Mesenchymal stem cell (in vitro differentiated cells and primary cell): Measurements from ENCODE around the gene SHISA4.

Source experiments
- DNase-seq: peaks from one replicate; pipeline ENCODE4 v3.0.0-alpha.2; 2013
- H2AFZ ChIP-seq: one replicate; pipeline ENCODE4 v1.6.1; 2013; ENCODE audit warnings: low read depth, mild to moderate bottlenecking, control low read depth, inconsistent platforms, low read length, moderate library complexity
- H2AK5ac ChIP-seq: 2 replicates; pipeline ENCODE4 v1.6.1; 2013; ENCODE audit warnings: low read length, moderate library complexity, mild to moderate bottlenecking, inconsistent platforms; ENCODE audit not compliant: severe bottlenecking
- H2BK120ac ChIP-seq: one replicate; pipeline ENCODE4 v1.6.1; 2013; ENCODE audit warnings: low read depth, mild to moderate bottlenecking, inconsistent platforms, low read length, moderate library complexity
- H2BK12ac ChIP-seq, 2 experiments: one replicate each; pipeline ENCODE4 v1.6.1; 2013; ENCODE audit warnings: inconsistent platforms in 2 of 2, low read length in 2 of 2, mild to moderate bottlenecking in 2 of 2, moderate library complexity in 2 of 2, control low read depth in 1 of 2
- H2BK15ac ChIP-seq: one replicate; pipeline ENCODE4 v1.6.1; 2013; ENCODE audit warnings: mild to moderate bottlenecking, low read depth, inconsistent platforms; ENCODE audit not compliant: poor library complexity, severe bottlenecking
- H2BK5ac ChIP-seq: 2 replicates; pipeline ENCODE4 v1.6.1; 2013; ENCODE audit warnings: low read depth, mild to moderate bottlenecking, low read length, control low read depth, inconsistent platforms; ENCODE audit not compliant: poor library complexity, severe bottlenecking
- H3K14ac ChIP-seq, 2 experiments: one replicate each; pipeline ENCODE4 v1.6.1; 2013; ENCODE audit warnings: inconsistent platforms in 2 of 2, low read length in 2 of 2, control low read depth in 1 of 2, mild to moderate bottlenecking in 1 of 2, moderate library complexity in 1 of 2
- H3K18ac ChIP-seq, 2 experiments: one replicate each; pipeline ENCODE4 v1.6.1; 2013; ENCODE audit warnings: inconsistent platforms in 2 of 2, low read length in 2 of 2, control low read depth in 1 of 2, low read depth in 1 of 2, mild to moderate bottlenecking in 1 of 2
- H3K23ac ChIP-seq, 2 experiments: one replicate each; pipeline ENCODE4 v1.6.1; 2013; ENCODE audit warnings: inconsistent platforms in 2 of 2, low read length in 2 of 2, mild to moderate bottlenecking in 2 of 2, moderate library complexity in 2 of 2, control low read depth in 1 of 2
- H3K27ac ChIP-seq: 2 replicates; pipeline ENCODE4 v1.5.1; 2013; ENCODE audit warnings: mild to moderate bottlenecking, moderate library complexity, low read length, control low read depth, inconsistent platforms; ENCODE audit not compliant: poor library complexity, severe bottlenecking
- H3K27me3 ChIP-seq, 2 experiments: 2 replicates each; pipeline versions ENCODE4 v1.6.1 to v1.7.0; 2013; ENCODE audit warnings: low read length in 2 of 2, mild to moderate bottlenecking in 2 of 2, moderate library complexity in 2 of 2, control low read depth in 1 of 2, inconsistent platforms in 1 of 2; ENCODE audit not compliant: control insufficient read depth in 1 of 2, insufficient read depth in 1 of 2
- H3K36me3 ChIP-seq, 2 experiments: 2 replicates each; pipeline versions ENCODE4 v1.6.1 to v1.7.0; 2013; ENCODE audit warnings: low read length in 2 of 2, control low read depth in 1 of 2, inconsistent platforms in 1 of 2, low read depth in 1 of 2, mild to moderate bottlenecking in 1 of 2; ENCODE audit not compliant: insufficient read depth in 2 of 2, control insufficient read depth in 1 of 2
- H3K4ac ChIP-seq, 2 experiments: one replicate each; pipeline ENCODE4 v1.6.1; 2013; ENCODE audit warnings: inconsistent platforms in 2 of 2, low read length in 2 of 2, mild to moderate bottlenecking in 2 of 2, moderate library complexity in 2 of 2, control low read depth in 1 of 2, low read depth in 1 of 2
- H3K4me1 ChIP-seq: 2 replicates; pipeline ENCODE4 v1.6.1; 2013; ENCODE audit warnings: low read depth, low read length, control low read depth; ENCODE audit not compliant: control insufficient read depth, insufficient read depth
- H3K4me2 ChIP-seq: 2 replicates; pipeline ENCODE4 v1.6.1; 2013; ENCODE audit warnings: low read length, mild to moderate bottlenecking, inconsistent platforms; ENCODE audit not compliant: poor library complexity, severe bottlenecking
- H3K4me3 ChIP-seq, 2 experiments: 2 replicates each; pipeline versions ENCODE4 v1.5.1 to v1.7.0; 2013; ENCODE audit warnings: low read length in 2 of 2, mild to moderate bottlenecking in 2 of 2, control low read depth in 1 of 2, low read depth in 1 of 2; ENCODE audit not compliant: insufficient read depth in 1 of 2
- H3K79me1 ChIP-seq: replicated peaks from 2 replicates; pipeline ENCODE4 v1.6.1; 2013; ENCODE audit warnings: mild to moderate bottlenecking, control low read depth, low read length, inconsistent platforms; ENCODE audit not compliant: poor library complexity, severe bottlenecking
- H3K9ac ChIP-seq: 2 replicates; pipeline ENCODE4 v1.7.0; 2013; ENCODE audit warnings: mild to moderate bottlenecking, low read length, moderate library complexity
- H3K9me3 ChIP-seq: 2 replicates; pipeline ENCODE4 v1.7.0; 2013; ENCODE audit warnings: mild to moderate bottlenecking, low read length; ENCODE audit not compliant: control insufficient read depth
- H4K8ac ChIP-seq: one replicate; pipeline ENCODE4 v1.6.1; 2013; ENCODE audit warnings: inconsistent platforms, mild to moderate bottlenecking, low read length, moderate library complexity
- H4K91ac ChIP-seq: one replicate; pipeline ENCODE4 v1.6.1; 2013; ENCODE audit warnings: mild to moderate bottlenecking, low read length, inconsistent platforms
- WGBS: methylation state at CpG from one replicate; pipeline ENCODE4 v1.1.7; 2013; ENCODE audit warnings: mixed read lengths; 5-methylcytosine and 5-hydroxymethylcytosine counted together

The SHISA4 gene

DNA sequence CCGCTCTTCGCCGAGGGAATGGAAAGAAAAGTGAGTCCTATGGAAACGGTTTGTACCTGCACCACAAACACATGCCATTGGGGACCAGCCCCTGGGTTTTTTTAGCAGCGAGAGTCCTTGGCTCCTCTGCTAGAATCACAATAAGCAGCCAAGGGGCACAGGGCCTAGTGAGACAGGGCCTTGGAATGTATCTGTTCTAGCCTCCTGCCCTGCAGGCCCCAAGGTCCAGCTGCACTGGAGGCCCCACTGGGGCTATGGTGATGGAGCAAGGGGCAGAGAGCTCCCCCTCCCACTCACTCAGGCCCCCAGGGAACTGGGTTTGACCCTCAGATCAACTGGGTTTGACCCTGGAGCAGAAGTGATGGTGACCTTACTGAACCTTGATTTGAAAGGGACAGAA, 14.4 kb downstream of the SHISA4 start:
- no peaks in the 10 kb centered on the region for H3K9me3 ChIP-seq
- no peaks in the 10 kb centered on the region for H3K79me1 ChIP-seq
- peaks cover 24% of the 10 kb centered on the region for H3K4me1 ChIP-seq
- peak overlapping the region in 1 of 2 experiments; percentile 78 for H3K18ac ChIP-seq
- H2BK12ac ChIP-seq, result peak overlapping the region; percentile 49 to 94
- H3K9ac ChIP-seq, result peak overlapping the region; percentile 64
- H3K23ac ChIP-seq, result no peak overlapping the region
- H2BK15ac ChIP-seq, result no peak overlapping the region
- no peak overlapping the region for H3K4me2 ChIP-seq
- peak; percentile 54 for DNase-seq
- H3K4me3 ChIP-seq, result no peak overlapping the region
- H4K8ac ChIP-seq, result peak overlapping the region; percentile 66
- H3K14ac ChIP-seq, result no peak overlapping the region
- H4K91ac ChIP-seq, result peak overlapping the region; percentile 18
- 70% methylated on average over 5 of the region's 5 CpGs for WGBS
- H2BK120ac ChIP-seq, result peak overlapping the region; percentile 87
- H2AFZ ChIP-seq, result no peak overlapping the region
- H2BK5ac ChIP-seq, result no peak overlapping the region
- peak overlapping the region; percentile 95 for H2AK5ac ChIP-seq
- peak overlapping the region in 1 of 2 experiments; percentile 85 for H3K4ac ChIP-seq
- peak overlapping the region; percentile 48 for H3K27ac ChIP-seq
- peaks cover 0 to 14% of the 10 kb centered on the region in 2 experiments for H3K36me3 ChIP-seq
- no peaks in the 10 kb centered on the region for H3K27me3 ChIP-seq

DNA sequence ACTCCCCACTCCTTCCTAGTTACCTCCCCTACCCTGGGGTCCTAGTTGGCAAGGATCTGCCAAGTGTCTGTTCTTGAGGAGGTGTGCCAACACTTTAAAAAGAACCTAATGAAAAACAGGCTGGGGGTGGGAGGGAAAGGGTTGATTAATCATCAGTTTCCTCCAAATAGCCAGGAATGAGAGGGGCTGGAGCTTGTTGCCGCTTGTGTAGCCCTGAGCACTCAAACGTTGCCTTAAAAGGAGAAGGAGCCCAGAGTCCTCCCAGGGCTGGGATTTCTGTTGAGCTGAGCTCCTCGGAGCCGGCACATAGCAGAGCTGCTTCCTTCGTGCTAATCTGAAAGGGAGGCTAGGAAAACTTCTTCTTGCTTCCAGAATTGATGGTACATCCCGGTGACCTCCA, 15.9 kb downstream of the SHISA4 start:
- Histone ChIP-seq H3K23ac (no peak overlapping the region), H2BK5ac (no peak overlapping the region), H3K18ac (peak overlapping the region; percentile 16 to 91), H2BK120ac (peak overlapping the region; percentile 89), H3K79me1 (no peaks in the 10 kb centered on the region), H3K27ac (peak overlapping the region; percentile 86), H3K4me2 (no peak overlapping the region), H4K91ac (peak overlapping the region; percentile 96), H3K4me1 (peaks cover 24% of the 10 kb centered on the region), H2AK5ac (peak overlapping the region; percentile 88), H4K8ac (peak overlapping the region; percentile 50), H3K14ac (no peak overlapping the region), H3K36me3 (peaks cover 0 to 4% of the 10 kb centered on the region in 2 experiments), H3K4ac (peak overlapping the region in 1 of 2 experiments; percentile 8), H3K9me3 (no peaks in the 10 kb centered on the region), H2AFZ (no peak overlapping the region), H2BK12ac (peak overlapping the region; percentile 11 to 79), H3K27me3 (no peaks in the 10 kb centered on the region), H3K9ac (peak overlapping the region; percentile 83), H2BK15ac (peak overlapping the region; percentile 68), H3K4me3 (peak overlapping the region in 1 of 2 experiments; percentile 31)
- DNase-seq, result peak; percentile 86
- 0% methylated on average over 6 of the region's 6 CpGs for WGBS

DNA sequence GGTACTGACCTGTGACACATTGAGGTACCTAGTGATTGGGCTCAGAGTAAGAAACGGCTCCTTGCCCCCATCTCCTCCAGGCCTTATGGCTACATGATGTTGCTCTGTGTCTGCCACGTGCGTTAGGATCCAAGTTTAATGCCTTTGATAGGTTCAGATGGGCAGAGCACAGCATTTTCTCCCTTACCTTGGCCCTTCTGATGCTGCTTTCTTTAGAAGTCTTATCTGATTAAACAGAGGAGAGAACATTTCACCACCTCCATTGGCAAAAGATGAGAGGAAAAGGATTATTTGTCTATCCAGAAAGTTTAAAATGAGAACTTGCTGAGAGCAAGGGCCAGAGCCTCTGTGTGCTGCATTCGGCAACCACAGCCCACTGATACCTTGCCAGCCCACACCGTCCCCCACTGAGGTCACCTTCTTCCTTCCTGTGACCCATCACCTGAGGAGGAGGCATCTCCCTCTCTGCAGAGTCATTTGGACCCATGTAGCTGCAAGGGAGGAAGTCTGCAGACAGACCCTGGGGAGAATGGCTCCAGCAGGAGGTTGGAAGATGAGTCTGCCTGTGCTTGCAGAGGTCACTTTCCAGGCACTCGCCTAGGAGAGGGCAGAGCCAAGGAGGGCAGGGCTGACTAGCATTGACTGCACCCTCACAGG, 16.7 kb downstream of the SHISA4 start:
- H2BK120ac ChIP-seq, result no peak overlapping the region
- 77% methylated on average over 5 of the region's 6 CpGs for WGBS

DNA sequence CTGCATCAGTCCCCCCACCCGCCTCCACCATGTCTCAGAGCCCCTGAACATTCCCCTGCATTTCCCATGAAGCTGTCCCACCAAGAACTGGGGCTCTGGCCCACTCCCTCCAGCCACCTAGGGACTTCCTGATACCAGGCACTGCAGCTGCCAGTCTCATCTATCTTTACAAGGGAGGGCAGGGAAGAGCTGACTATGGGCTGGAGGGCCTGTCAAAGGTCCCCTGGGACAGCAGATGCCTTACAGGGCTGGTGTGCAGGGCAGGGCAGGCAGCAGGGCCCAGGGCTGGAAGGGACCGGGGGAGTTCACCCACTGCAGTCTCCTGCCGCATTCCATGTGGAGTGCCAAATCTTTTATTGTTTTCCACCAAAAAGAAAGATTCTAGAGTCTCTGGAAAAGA, 17.6 kb downstream of the SHISA4 start:
- peak overlapping the region; percentile 23 to 74 for H3K18ac ChIP-seq
- H3K4me3 ChIP-seq, result no peak overlapping the region
- H4K8ac ChIP-seq, result peak overlapping the region; percentile 35
- H3K79me1 ChIP-seq, result no peaks in the 10 kb centered on the region
- peak overlapping the region; percentile 65 to 85 for H2BK12ac ChIP-seq
- no peak overlapping the region for H2AFZ ChIP-seq
- no peaks in the 10 kb centered on the region for H3K36me3 ChIP-seq
- H3K9me3 ChIP-seq, result no peaks in the 10 kb centered on the region
- no peak overlapping the region for H3K23ac ChIP-seq
- H3K27me3 ChIP-seq, result no peaks in the 10 kb centered on the region
- no peak overlapping the region for H2BK15ac ChIP-seq
- H2AK5ac ChIP-seq, result peak overlapping the region; percentile 16
- no peak overlapping the region for H2BK120ac ChIP-seq
- H2BK5ac ChIP-seq, result no peak overlapping the region
- 93% methylated on average over 3 of the region's 3 CpGs for WGBS
- peak overlapping the region in 1 of 2 experiments; percentile 71 for H3K4ac ChIP-seq
- H4K91ac ChIP-seq, result peak overlapping the region; percentile 34
- H3K14ac ChIP-seq, result no peak overlapping the region
- no peak for DNase-seq
- peaks cover 24% of the 10 kb centered on the region for H3K4me1 ChIP-seq
- H3K27ac ChIP-seq, result no peak overlapping the region
- H3K9ac ChIP-seq, result peak overlapping the region; percentile 83
- H3K4me2 ChIP-seq, result no peak overlapping the region

More for the DNA sequence above, 16.7 kb downstream of the SHISA4 start:
- peak overlapping the region; percentile 76 for H4K8ac ChIP-seq
- H3K9ac ChIP-seq, result peak overlapping the region; percentile 83
- H2BK15ac ChIP-seq, result no peak overlapping the region
- no peaks in the 10 kb centered on the region for H3K79me1 ChIP-seq
- H2BK12ac ChIP-seq, result peak overlapping the region; percentile 9 to 95
- H3K36me3 ChIP-seq, result no peaks in the 10 kb centered on the region
- H3K27ac ChIP-seq, result peak overlapping the region; percentile 86
- H3K4ac ChIP-seq, result peak overlapping the region; percentile 76 to 81
- peaks cover 24% of the 10 kb centered on the region for H3K4me1 ChIP-seq
- H3K23ac ChIP-seq, result no peak overlapping the region
- H3K27me3 ChIP-seq, result no peaks in the 10 kb centered on the region
- peak overlapping the region in 1 of 2 experiments; percentile 31 for H3K4me3 ChIP-seq
- peak overlapping the region; percentile 88 for H2AK5ac ChIP-seq
- H2BK5ac ChIP-seq, result no peak overlapping the region
- H3K14ac ChIP-seq, result peak overlapping the region in 1 of 2 experiments; percentile 90
- H2AFZ ChIP-seq, result no peak overlapping the region
- peak overlapping the region; percentile 74 for H4K91ac ChIP-seq
- H3K9me3 ChIP-seq, result no peaks in the 10 kb centered on the region
- H3K4me2 ChIP-seq, result no peak overlapping the region
- no peak for DNase-seq
- H3K18ac ChIP-seq, result peak overlapping the region; percentile 4 to 84
